ENCODE data around the gene PRLR.
A peak's percentile ranks its signal among the peaks of the same experiment; 100 is the strongest.

PRLR gene

DNA sequence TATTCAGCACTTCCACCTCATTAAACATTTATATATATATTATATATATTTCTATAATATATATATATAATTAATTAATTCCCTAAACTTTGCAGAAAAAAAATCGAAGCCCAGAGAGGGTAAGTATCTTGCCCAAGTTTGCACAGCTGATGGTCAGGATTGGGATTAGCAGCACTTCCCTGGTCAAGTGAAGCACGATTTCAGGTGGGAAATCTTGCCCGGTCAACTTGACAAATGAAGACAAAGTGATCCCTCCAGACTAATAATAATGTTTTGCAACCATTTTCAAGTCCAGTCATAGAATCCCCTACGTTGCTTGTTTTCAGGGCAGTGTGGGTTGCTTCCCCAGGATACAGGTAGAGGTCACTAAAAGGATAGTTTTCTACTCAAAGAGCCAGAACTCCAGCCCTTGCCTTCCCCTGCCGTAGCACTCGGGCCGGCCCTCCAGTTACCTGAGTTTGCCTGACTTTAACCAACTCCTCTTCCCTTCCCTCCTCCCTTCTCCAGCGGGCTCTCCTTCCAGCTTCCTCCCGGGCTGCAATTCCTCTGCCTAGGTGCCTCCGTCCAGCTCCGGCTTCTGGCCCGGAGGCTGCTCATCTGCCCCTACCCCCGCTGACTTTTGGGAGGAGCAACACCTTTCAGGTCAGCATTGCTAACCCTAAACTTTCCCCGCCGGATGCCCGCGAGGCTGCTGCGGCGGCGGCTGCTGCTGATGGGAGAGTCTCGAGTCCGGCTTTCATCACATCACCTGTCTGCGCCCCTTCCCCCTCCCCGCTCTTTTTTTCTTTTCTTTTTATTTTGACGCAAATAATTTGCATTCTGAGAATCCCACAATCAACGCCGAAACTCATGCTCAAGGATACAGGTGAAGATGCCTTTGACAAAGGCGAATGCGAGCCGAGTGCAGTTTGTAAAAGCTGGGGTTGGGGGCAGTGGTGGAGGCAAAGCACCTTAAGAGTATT, 930 bp downstream of the PRLR start:
- peak overlapping the region; percentile 93 for H3K4me2 ChIP-seq (ENCODE audit: low read length)
- H3K4me3 ChIP-seq (ENCODE audit: low read length), result peak overlapping the region; percentile 78
- no peaks in the 10 kb centered on the region for H3K9me3 ChIP-seq (ENCODE audit: insufficient read depth, low read length)
- H3K9ac ChIP-seq (ENCODE audit: low read length), result peak overlapping the region; percentile 39; the same call in 1 of the 2 replicates
- peaks cover 17% of the 10 kb centered on the region for H3K4me1 ChIP-seq (ENCODE audit: low read length)
- H3K79me2 ChIP-seq (ENCODE audit: low read length), result no peaks in the 10 kb centered on the region
- TF ChIP-seq EZH2phosphoT487 (IDR thresholded peaks at IDR 0.05; ENCODE audit: low read depth), result no peak
- TF ChIP-seq, protein P1, sequence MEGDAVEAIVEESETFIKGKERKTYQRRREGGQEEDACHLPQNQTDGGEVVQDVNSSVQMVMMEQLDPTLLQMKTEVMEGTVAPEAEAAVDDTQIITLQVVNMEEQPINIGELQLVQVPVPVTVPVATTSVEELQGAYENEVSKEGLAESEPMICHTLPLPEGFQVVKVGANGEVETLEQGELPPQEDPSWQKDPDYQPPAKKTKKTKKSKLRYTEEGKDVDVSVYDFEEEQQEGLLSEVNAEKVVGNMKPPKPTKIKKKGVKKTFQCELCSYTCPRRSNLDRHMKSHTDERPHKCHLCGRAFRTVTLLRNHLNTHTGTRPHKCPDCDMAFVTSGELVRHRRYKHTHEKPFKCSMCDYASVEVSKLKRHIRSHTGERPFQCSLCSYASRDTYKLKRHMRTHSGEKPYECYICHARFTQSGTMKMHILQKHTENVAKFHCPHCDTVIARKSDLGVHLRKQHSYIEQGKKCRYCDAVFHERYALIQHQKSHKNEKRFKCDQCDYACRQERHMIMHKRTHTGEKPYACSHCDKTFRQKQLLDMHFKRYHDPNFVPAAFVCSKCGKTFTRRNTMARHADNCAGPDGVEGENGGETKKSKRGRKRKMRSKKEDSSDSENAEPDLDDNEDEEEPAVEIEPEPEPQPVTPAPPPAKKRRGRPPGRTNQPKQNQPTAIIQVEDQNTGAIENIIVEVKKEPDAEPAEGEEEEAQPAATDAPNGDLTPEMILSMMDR (IDR thresholded peaks at IDR 0.05; ENCODE audit: low read depth, low read length), result peak; percentile 50
- no peak overlapping the region for H3K27ac ChIP-seq (ENCODE audit: low read length)
- H3K36me3 ChIP-seq (replicated peaks; ENCODE audit: low read depth, low read length), result no peaks in the 10 kb centered on the region
- H3K27me3 ChIP-seq (ENCODE audit: low read depth, low read length), result no peaks in the 10 kb centered on the region
- peak overlapping the region; percentile 99 for H2AFZ ChIP-seq (ENCODE audit: low read depth, low read length)
- H4K20me1 ChIP-seq (ENCODE audit: insufficient read depth, low read length), result no peaks in the 10 kb centered on the region

DNA sequence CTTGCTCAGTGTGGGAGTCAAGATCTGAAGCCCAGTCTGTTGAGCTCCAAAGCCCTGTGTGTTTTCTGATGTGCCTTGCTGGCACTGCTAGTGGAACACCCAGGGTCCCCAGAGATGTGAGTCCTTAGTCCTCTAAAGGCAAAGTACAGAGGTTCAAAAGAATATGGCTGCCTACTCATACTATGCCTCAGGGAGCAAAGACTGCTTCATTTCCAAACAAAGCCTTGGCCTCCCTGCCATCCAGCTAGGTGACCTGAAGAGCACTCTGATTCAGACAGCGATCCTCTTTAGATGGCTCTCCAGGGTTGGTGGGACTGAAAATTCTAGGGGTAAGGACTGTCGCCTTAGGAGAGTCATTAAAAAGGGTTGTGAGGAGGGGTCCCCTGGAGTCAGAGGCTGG, 2.0 kb downstream of the PRLR start:
- Histone ChIP-seq H2AFZ (ENCODE audit: low read depth, low read length) (no peak overlapping the region), H3K36me3 (replicated peaks; ENCODE audit: low read depth, low read length) (no peaks in the 10 kb centered on the region), H3K9me3 (ENCODE audit: insufficient read depth, low read length) (no peaks in the 10 kb centered on the region), H4K20me1 (ENCODE audit: insufficient read depth, low read length) (no peaks in the 10 kb centered on the region), H3K27ac (ENCODE audit: low read length) (no peak overlapping the region), H3K4me3 (ENCODE audit: low read length) (no peak overlapping the region), H3K9ac (ENCODE audit: low read length) (no peak overlapping the region), H3K79me2 (ENCODE audit: low read length) (no peaks in the 10 kb centered on the region), H3K4me2 (ENCODE audit: low read length) (no peak overlapping the region), H3K27me3 (ENCODE audit: low read depth, low read length) (no peaks in the 10 kb centered on the region), H3K4me1 (ENCODE audit: low read length) (peaks cover 17% of the 10 kb centered on the region)
- TF ChIP-seq, protein P1 (IDR thresholded peaks at IDR 0.05; ENCODE audit: low read depth, low read length), result no peak
- TF ChIP-seq EZH2phosphoT487 (IDR thresholded peaks at IDR 0.05; ENCODE audit: low read depth), result no peak

DNA sequence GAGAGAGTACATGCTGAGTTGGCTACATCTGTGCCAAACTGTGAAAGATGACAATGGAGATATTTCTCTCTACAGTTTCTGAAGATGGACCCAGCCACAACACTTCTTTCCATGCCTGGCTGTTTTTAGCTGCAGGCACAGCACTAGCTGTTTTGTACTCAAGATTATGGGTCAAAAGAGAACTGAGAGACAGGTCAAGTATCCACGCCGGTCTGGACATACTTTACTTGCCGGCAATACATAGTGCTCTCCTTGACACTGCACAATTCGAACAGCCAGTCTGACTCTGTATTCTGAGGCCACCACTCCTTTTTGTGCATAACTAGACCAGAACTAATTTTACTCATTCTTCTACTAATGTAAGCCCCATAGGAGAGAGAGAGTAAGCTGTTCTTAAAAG, 2.6 kb downstream of the PRLR start:
- Histone ChIP-seq H3K79me2 (ENCODE audit: low read length) (no peaks in the 10 kb centered on the region), H3K4me1 (ENCODE audit: low read length) (peaks cover 14% of the 10 kb centered on the region), H3K27me3 (ENCODE audit: low read depth, low read length) (no peaks in the 10 kb centered on the region), H4K20me1 (ENCODE audit: insufficient read depth, low read length) (no peaks in the 10 kb centered on the region), H2AFZ (ENCODE audit: low read depth, low read length) (no peak overlapping the region), H3K9ac (ENCODE audit: low read length) (no peak overlapping the region), H3K27ac (ENCODE audit: low read length) (no peak overlapping the region), H3K36me3 (replicated peaks; ENCODE audit: low read depth, low read length) (no peaks in the 10 kb centered on the region), H3K9me3 (ENCODE audit: insufficient read depth, low read length) (no peaks in the 10 kb centered on the region), H3K4me3 (ENCODE audit: low read length) (no peak overlapping the region), H3K4me2 (ENCODE audit: low read length) (no peak overlapping the region)
- TF ChIP-seq, protein P1 (IDR thresholded peaks at IDR 0.05; ENCODE audit: low read depth, low read length), result no peak

DNA sequence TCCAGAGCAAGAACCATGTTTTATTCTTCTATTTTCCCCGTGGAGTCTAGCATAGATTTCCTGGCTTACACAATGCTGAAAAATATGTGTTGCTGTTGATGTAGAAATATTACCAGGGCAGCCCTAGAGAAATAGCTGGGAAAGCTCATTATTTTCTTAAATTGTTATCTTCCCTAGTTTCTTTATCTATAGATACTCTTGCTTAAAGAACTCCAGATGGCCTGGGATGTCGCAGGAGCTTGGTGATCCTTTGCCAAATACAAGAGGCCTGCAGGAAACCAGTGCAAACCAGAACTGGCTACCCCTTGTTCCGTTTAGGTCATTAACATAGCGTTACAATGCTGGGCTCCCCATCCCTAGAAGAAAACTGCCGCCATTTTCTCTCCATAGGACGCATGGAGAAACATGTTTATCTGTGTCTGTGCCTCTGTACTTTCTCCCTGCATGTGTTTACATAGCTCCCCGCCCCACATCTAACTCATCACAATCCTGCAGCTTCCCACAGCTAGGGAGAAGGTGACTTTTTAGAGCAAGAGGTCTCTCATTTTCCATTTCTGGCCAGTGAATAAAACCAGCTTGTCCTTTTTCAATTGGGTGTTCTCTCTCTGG, 6.4 kb downstream of the PRLR start:
- no peaks in the 10 kb centered on the region for H3K79me2 ChIP-seq (ENCODE audit: low read length)
- TF ChIP-seq, protein P1 (IDR thresholded peaks at IDR 0.05; ENCODE audit: low read depth, low read length), result no peak
- no peak for TF ChIP-seq EZH2phosphoT487 (IDR thresholded peaks at IDR 0.05; ENCODE audit: low read depth)
- H3K9me3 ChIP-seq (ENCODE audit: insufficient read depth, low read length), result no peaks in the 10 kb centered on the region
- no peak overlapping the region for H2AFZ ChIP-seq (ENCODE audit: low read depth, low read length)
- H3K36me3 ChIP-seq (replicated peaks; ENCODE audit: low read depth, low read length), result no peaks in the 10 kb centered on the region
- no peak overlapping the region for H3K27ac ChIP-seq (ENCODE audit: low read length)
- H3K9ac ChIP-seq (ENCODE audit: low read length), result no peak overlapping the region
- H3K4me3 ChIP-seq (ENCODE audit: low read length), result no peak overlapping the region
- no peaks in the 10 kb centered on the region for H3K27me3 ChIP-seq (ENCODE audit: low read depth, low read length)
- H3K4me1 ChIP-seq (ENCODE audit: low read length), result peaks cover 7% of the 10 kb centered on the region
- H3K4me2 ChIP-seq (ENCODE audit: low read length), result no peak overlapping the region
- H4K20me1 ChIP-seq (ENCODE audit: insufficient read depth, low read length), result no peaks in the 10 kb centered on the region

Data from OCI-LY3 (cell line).